K562 (cell line): ENCODE results near the gene PKD1L1. TPM values are rescaled to one million over a fixed set of nuclear protein-coding genes. Genes with fewer than 3 reads are reported as not detected.

ENCODE experiments used
- ATAC-seq: fragments of 200-7000 bp; cut with Tn5 transposase; 3 replicates; pipeline ENCODE4 v1.9.1; 2020; ENCODE audit warnings: moderate library complexity
- BruUV-seq: library from RNA; stranded (reverse); fragments of 400-500 nt; replicated peaks from 2 replicates; lab custom pipeline; 2021; lab: Mats Ljungman, UMichigan
- CTCF ChIA-PET: fragments of 300-600 bp; formaldehyde crosslinking; extraction: SDS; loops from one replicate; lab custom pipeline; 2021; ENCODE audit warnings: low intra/inter-chr PET ratio; lab: Yijun Ruan, JAX
- POLR2A ChIA-PET: fragments of 300-600, 350-650 bp; sonication (Branson Sonifier 250); formaldehyde crosslinking; extraction: SDS; loops from one replicate; lab custom pipeline; 2021; ENCODE audit warnings: antibody characterized with exemption, inconsistent platforms; lab: Yijun Ruan, JAX
- DNase-seq, 4 experiments: peaks; one replicate each; pipeline versions ENCODE4 v3.0.0 to v3.0.0-alpha.2; 2011 to 2018; ENCODE audit warnings: low spot score in 3 of 4, mixed read lengths in 3 of 4; ENCODE audit errors: extremely low read depth in 1 of 4
- FAIRE-seq: peaks from 2 replicates; lab custom pipeline; 2011; peaks lifted over from hg19 to GRCh38; lab: Jason Lieb, UNC
- H2AFZ ChIP-seq: 2 replicates; pipeline ENCODE4 v1.6.0; 2011; ENCODE audit warnings: low read depth, low read length, control low read depth, inconsistent platforms
- H3K27ac ChIP-seq: fragments of 200-600 bp; 3 replicates; pipeline ENCODE4 v1.8.0; 2011; ENCODE audit warnings: low read depth, mild to moderate bottlenecking, control low read depth, inconsistent platforms, low read length, moderate library complexity, mixed read lengths; ENCODE audit errors: extremely low read depth
- H3K27me3 ChIP-seq, 2 experiments: fragments of 300-600 bp in 1 of 2; 2 replicates in 1 of 2; 3 replicates in 1 of 2; pipeline versions ENCODE4 v1.6.0 to v1.8.0; 2011; ENCODE audit warnings: inconsistent platforms in 2 of 2, low read length in 2 of 2, mild to moderate bottlenecking in 1 of 2, mixed read lengths in 1 of 2, moderate library complexity in 1 of 2; ENCODE audit not compliant: control insufficient read depth in 2 of 2, insufficient read depth in 2 of 2
- H3K36me3 ChIP-seq: fragments of 300-600 bp; 3 replicates; pipeline ENCODE4 v1.8.0; 2011; ENCODE audit warnings: mild to moderate bottlenecking, low read length, inconsistent platforms; ENCODE audit not compliant: control insufficient read depth, insufficient read depth
- H3K4me1 ChIP-seq, 2 experiments: fragments of 200-600 bp in 1 of 2; replicated peaks in 1 of 2; 2 replicates in 1 of 2; 3 replicates in 1 of 2; pipeline versions ENCODE4 v1.5.1 to v1.8.0; 2011; ENCODE audit warnings: inconsistent platforms in 2 of 2, low read length in 2 of 2, mild to moderate bottlenecking in 1 of 2, mixed read lengths in 1 of 2, moderate library complexity in 1 of 2; ENCODE audit not compliant: control insufficient read depth in 2 of 2, insufficient read depth in 2 of 2
- H3K4me2 ChIP-seq: 2 replicates; pipeline ENCODE4 v1.6.1; 2011; ENCODE audit warnings: low read length, control low read depth, inconsistent platforms, mixed read lengths; ENCODE audit not compliant: insufficient read depth
- H3K4me3 ChIP-seq: fragments of 200-600 bp; sonication (generic), shearing (Covaris generic); 2 replicates; pipeline ENCODE4 v1.5.1; 2016; ENCODE audit warnings: control low read depth, inconsistent platforms
- H3K79me2 ChIP-seq: fragments of 200-600 bp; 3 replicates; pipeline ENCODE4 v1.8.0; 2011; ENCODE audit warnings: low read length, inconsistent platforms; ENCODE audit not compliant: control insufficient read depth, insufficient read depth
- H3K9ac ChIP-seq, 2 experiments: 2 replicates each; pipeline versions ENCODE4 v1.6.0 to v1.6.1; 2011; ENCODE audit warnings: low read depth in 2 of 2, low read length in 2 of 2, control low read depth in 1 of 2, inconsistent platforms in 1 of 2, mild to moderate bottlenecking in 1 of 2, mixed read lengths in 1 of 2; ENCODE audit not compliant: insufficient read depth in 1 of 2
- H3K9me1 ChIP-seq: one replicate; pipeline ENCODE4 v1.6.0; 2011; ENCODE audit warnings: inconsistent platforms, mild to moderate bottlenecking, low read length, moderate library complexity; ENCODE audit not compliant: control insufficient read depth, insufficient read depth
- H3K9me3 ChIP-seq: replicated peaks from 2 replicates; pipeline ENCODE4 v1.5.1; 2011; ENCODE audit warnings: low read depth, low read length, inconsistent platforms; ENCODE audit not compliant: control insufficient read depth, insufficient read depth
- H4K20me1 ChIP-seq: replicated peaks from 2 replicates; pipeline ENCODE4 v1.6.1; 2011; ENCODE audit warnings: low read length, inconsistent platforms, mixed read lengths; ENCODE audit not compliant: control insufficient read depth, insufficient read depth
- BCL6 ChIP-seq: fragments of 250-450 bp; sonication (Bioruptor Pico); IDR thresholded peaks from 2 replicates; pipeline ENCODE4 v1.4.0; 2020
- CHD2 ChIP-seq: IDR thresholded peaks from 2 replicates; pipeline ENCODE4 v1.6.1; 2011; ENCODE audit warnings: low read depth, low read length
- CTBP1 ChIP-seq: fragments of 450-650 bp; IDR thresholded peaks from 2 replicates; pipeline ENCODE4 v1.6.1; 2016; ENCODE audit warnings: borderline replicate concordance
- ETV6 ChIP-seq, 3 experiments: fragments of 150-350 bp in 1 of 3; sonication (generic) in 1 of 3; formaldehyde crosslinking in 1 of 3; IDR thresholded peaks; 2 replicates each; pipeline versions ENCODE4 v1.6.1 to v1.8.0; 2014 to 2022; ENCODE audit warnings: borderline replicate concordance in 2 of 3, low read depth in 2 of 3, antibody characterized with exemption in 1 of 3, low read length in 1 of 3, mild to moderate bottlenecking in 1 of 3, missing genetic modification reagents in 1 of 3
- FOSL1 ChIP-seq: fragments of 200-800 bp; sonication (Bioruptor generic); conservative IDR thresholded peaks from 2 replicates; pipeline ENCODE4 v1.6.1; 2016; ENCODE audit warnings: missing genetic modification characterization, missing compliant biosample characterization
- GATA2 ChIP-seq: sonication (generic); formaldehyde crosslinking; IDR thresholded peaks from 2 replicates; pipeline ENCODE4 v1.4.0; 2020; ENCODE audit warnings: mild to moderate bottlenecking, missing genetic modification reagents
- HIVEP1 ChIP-seq: fragments of 250-450 bp; sonication (Bioruptor Pico); IDR thresholded peaks from 2 replicates; pipeline ENCODE4 v1.4.0; 2020; ENCODE audit warnings: mild to moderate bottlenecking
- ILK ChIP-seq: fragments of 450-650 bp; IDR thresholded peaks from 2 replicates; pipeline ENCODE4 v1.6.1; 2016; ENCODE audit warnings: missing genetic modification characterization, low read depth, mild to moderate bottlenecking, missing compliant biosample characterization, moderate library complexity, borderline replicate concordance
- NFYB ChIP-seq: IDR thresholded peaks from 2 replicates; pipeline ENCODE4 v1.6.1; 2011; ENCODE audit warnings: mild to moderate bottlenecking, moderate library complexity; ENCODE audit not compliant: insufficient read length; ENCODE audit errors: extremely low read depth
- NR1H2 ChIP-seq: sonication (generic); formaldehyde crosslinking; IDR thresholded peaks from 2 replicates; pipeline ENCODE4 v1.4.0; 2020; ENCODE audit warnings: mild to moderate bottlenecking, missing genetic modification reagents
- PYGO2 ChIP-seq: fragments of 450-650 bp; IDR thresholded peaks from 2 replicates; pipeline ENCODE4 v1.6.1; 2016; ENCODE audit warnings: mild to moderate bottlenecking, missing genetic modification characterization, moderate library complexity, missing compliant biosample characterization
- RAD51 ChIP-seq: fragments of 450-650 bp; IDR thresholded peaks from 2 replicates; pipeline ENCODE4 v1.7.1; 2016; ENCODE audit warnings: low read depth, mild to moderate bottlenecking, borderline replicate concordance
- SAP30 ChIP-seq: fragments of 200-600 bp; sonication (generic); IDR thresholded peaks from 2 replicates; pipeline ENCODE4 v1.6.1; 2012; ENCODE audit warnings: borderline replicate concordance, low read depth, mild to moderate bottlenecking, moderate library complexity, low read length, control low read depth, inconsistent platforms; ENCODE audit not compliant: insufficient read depth, poor library complexity, severe bottlenecking
- ZBED1 ChIP-seq: IDR thresholded peaks from 2 replicates; pipeline ENCODE4 v1.6.1; 2014
- ZNF184 ChIP-seq: sonication (generic); formaldehyde crosslinking; IDR thresholded peaks from 2 replicates; pipeline ENCODE4 v1.5.0; 2020; ENCODE audit warnings: missing genetic modification reagents
- ZNF347 ChIP-seq: fragments of 450-650 bp; formaldehyde crosslinking; IDR thresholded peaks from 2 replicates; pipeline ENCODE4 v1.4.0; 2020; ENCODE audit warnings: low read depth, mild to moderate bottlenecking, moderate library complexity
- ZNF436 ChIP-seq: fragments of 250-450, 450-650 bp; sonication (Bioruptor Pico); formaldehyde crosslinking; IDR thresholded peaks from 2 replicates; pipeline ENCODE4 v1.7.0; 2020; ENCODE audit warnings: mild to moderate bottlenecking
- ZNF589 ChIP-seq: fragments of 200-800 bp; sonication (Bioruptor generic); IDR thresholded peaks from 2 replicates; pipeline ENCODE4 v1.6.1; 2016; ENCODE audit warnings: low read depth, missing genetic modification characterization, missing compliant biosample characterization
- WGBS: fragments of 100-300 bp; shearing (Covaris generic); methylation state at CpG from one replicate; pipeline ENCODE4 v1.1.6; 2016; ENCODE audit warnings: low coverage, mixed read lengths; ENCODE audit not compliant: insufficient coverage; ENCODE audit errors: missing lambda C conversion rate; 5-methylcytosine and 5-hydroxymethylcytosine counted together
- in situ Hi-C: fragments of 300-500 bp; cut with MboI; formaldehyde crosslinking; loops from 4 replicates; pipeline ENCODE4 v1.15.0; 2018; ENCODE audit warnings: inconsistent platforms, mixed read lengths
- intact Hi-C: fragments of 100-400 bp; cut with micrococcal nuclease; formaldehyde crosslinking; loops from 2 replicates; pipeline ENCODE4 v1.14.2; 2022
- polyA plus RNA-seq, 8 experiments: library from polyadenylated mRNA; depleted of rRNA in 4 of 8; stranded (reverse) in 5 of 8; unstranded in 3 of 8; fragments of >200 nt; fragmentation: Nextera tagmentation in 2 of 8; fragmentation: Illumina TruSeq in 1 of 8; extraction: Ambion mirVana in 2 of 8; extraction: Trizol in 1 of 8; gene quantifications; 2 replicates each; pipeline versions ENCODE4 v1.2.1 to v1.2.3, GENCODE V29; 2011 to 2014; ENCODE audit warnings: inconsistent platforms in 1 of 8, missing spikeins in 1 of 8
- total RNA-seq, 7 experiments: library from RNA; depleted of rRNA in 6 of 7; stranded (reverse); fragments of >200 nt in 6 of 7; fragmentation: Illumina TruSeq in 2 of 7; extraction: Trizol in 2 of 7; gene quantifications; 2 replicates each; pipeline versions ENCODE4 v1.2.1 to v1.2.3, GENCODE V29; 2011 to 2021; ENCODE audit warnings: low replicate concordance in 1 of 7

Gene PKD1L1
- total and polyA plus RNA-seq, 9 of the 15 experiments (the other 6 are each of a cell fraction or from before 2014, with no cell fraction given): 0.01 to 0.02 TPM; not detected in 7

DNA sequence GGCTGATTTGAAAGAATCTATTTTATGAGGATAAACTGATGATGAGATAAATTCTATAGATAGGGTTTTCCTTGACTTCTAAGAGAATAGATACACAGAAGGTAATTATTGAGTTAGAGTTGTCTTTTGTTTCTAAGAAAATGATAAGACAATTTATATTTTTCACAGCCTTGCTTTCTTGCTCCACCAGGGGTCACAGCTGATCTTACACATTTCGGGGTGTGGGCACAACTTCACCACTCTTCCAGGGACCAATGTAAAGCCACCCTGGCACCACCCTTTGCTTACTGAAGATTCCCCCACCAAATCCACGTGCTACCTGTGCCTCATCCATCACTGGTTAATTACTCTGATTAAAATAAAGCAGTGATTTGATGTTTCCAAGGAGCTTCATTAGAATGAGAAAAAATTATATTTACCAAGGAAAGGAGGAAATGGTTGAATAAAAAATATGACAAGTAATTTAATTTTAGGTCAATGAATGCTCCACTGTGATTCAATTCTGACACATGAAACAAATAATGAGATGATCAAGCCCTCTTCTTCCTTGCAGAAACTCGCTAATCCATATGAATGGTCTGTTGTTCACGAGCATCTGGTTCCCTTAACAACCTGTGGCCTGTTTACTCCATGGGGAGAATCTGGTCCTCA, 189.1 kb downstream of the PKD1L1 start:
- no peak overlapping the region for H2AFZ ChIP-seq

DNA sequence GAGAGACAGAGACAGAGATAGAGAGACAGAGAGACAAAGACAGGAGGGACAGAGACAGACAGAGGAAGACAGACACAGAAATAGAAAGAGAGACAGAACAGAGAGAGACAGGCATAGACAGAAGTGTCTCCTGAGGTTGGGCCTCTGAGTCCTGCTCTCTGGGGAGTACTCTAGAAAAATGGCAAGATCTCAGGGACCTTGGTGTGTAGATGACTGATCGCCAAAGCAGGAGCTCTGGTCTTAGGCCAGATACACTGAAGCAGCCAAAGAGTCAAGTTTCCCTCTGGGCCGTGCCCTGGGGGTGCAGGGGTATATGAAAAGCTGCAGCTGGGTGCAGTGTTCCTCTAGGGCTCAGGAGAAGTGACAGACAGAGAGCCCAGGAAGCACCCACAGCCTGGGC, 189.7 kb downstream of the PKD1L1 start:
- Histone ChIP-seq H3K9me1 (no peaks in the 10 kb centered on the region), H3K4me1 (no peaks in the 10 kb centered on the region), H3K79me2 (no peaks in the 10 kb centered on the region), H2AFZ (no peak overlapping the region), H3K4me2 (no peak overlapping the region), H3K4me3 (no peak overlapping the region), H4K20me1 (no peaks in the 10 kb centered on the region), H3K27me3 (peaks cover 0 to 3% of the 10 kb centered on the region in 2 experiments; a peak in 4 of 5 replicates), H3K27ac (no peak overlapping the region), H3K9me3 (no peaks in the 10 kb centered on the region), H3K36me3 (no peaks in the 10 kb centered on the region), H3K9ac (no peak overlapping the region)
- intact Hi-C loops (no loop called here), in situ Hi-C loops (no loop called here)
- no peak for DNase-seq
- no TSS peak for BruUV-seq
- 0% methylated on average over 2 of the region's 2 CpGs for WGBS
- no peak for FAIRE-seq
- ChIA-PET CTCF (no interaction called here), POLR2A (interaction anchor here (0.6 kb wide), 1 partner anchor 21 kb away, joined by 3 read pairs; no protein-coding TSS in a partner anchor)
- ATAC-seq: no peak
- TF ChIP-seq BCL6 (CRISPR knock-in tag): no peak
- TF ChIP-seq NR1H2 (CRISPR knock-in tag): no peak
- no peak for TF ChIP-seq ZNF347 (CRISPR knock-in tag)
- TF ChIP-seq ILK (tag): no peak
- TF ChIP-seq GATA2 (CRISPR knock-in tag): no peak
- TF ChIP-seq FOSL1 (tag): no peak
- no peak for TF ChIP-seq ZNF589
- TF ChIP-seq CHD2: no peak
- no peak for TF ChIP-seq PYGO2 (tag)
- TF ChIP-seq RAD51: no peak
- no peak for TF ChIP-seq HIVEP1 (CRISPR knock-in tag)
- TF ChIP-seq ETV6 (IDR thresholded peaks at IDR 0.05; ENCODE audit: borderline replicate concordance in 1 of 2, low read depth in 2 of 2, low read length in 1 of 2): no peak
- TF ChIP-seq ETV6 (CRISPR knock-in tag; IDR thresholded peaks at IDR 0.05; ENCODE audit: borderline replicate concordance): no peak
- no peak for TF ChIP-seq CTBP1
- no peak for TF ChIP-seq ZBED1
- TF ChIP-seq NFYB: no peak

More for the DNA sequence above, 189.1 kb downstream of the PKD1L1 start:
- Histone ChIP-seq H4K20me1 (no peaks in the 10 kb centered on the region), H3K36me3 (no peaks in the 10 kb centered on the region), H3K4me3 (no peak overlapping the region), H3K9ac (no peak overlapping the region), H3K4me1 (no peaks in the 10 kb centered on the region), H3K27me3 (peaks cover 0 to 3% of the 10 kb centered on the region in 2 experiments; a peak in 4 of 5 replicates), H3K9me1 (no peaks in the 10 kb centered on the region), H3K4me2 (no peak overlapping the region), H3K9me3 (no peaks in the 10 kb centered on the region), H3K79me2 (no peaks in the 10 kb centered on the region), H3K27ac (no peak overlapping the region)
- ATAC-seq (no peak), DNase-seq (no peak), FAIRE-seq (no peak)
- intact Hi-C loops (no loop called here), in situ Hi-C loops (no loop called here)
- CTCF ChIA-PET: no interaction called here
- no TSS peak for BruUV-seq
- 2% methylated on average over 4 of the region's 4 CpGs for WGBS
- TF ChIP-seq ZNF436 (CRISPR knock-in tag) (no peak), SAP30 (no peak), ZNF184 (CRISPR knock-in tag) (no peak)
- POLR2A ChIA-PET: interaction anchor here (0.6 kb wide), 1 partner anchor 20 kb away, joined by 3 read pairs; no protein-coding TSS in a partner anchor
